IPS-20b (cell line): ENCODE results near the gene CCDC34.
A peak's percentile ranks its signal among the peaks of the same experiment; 100 is the strongest.

Source experiments
- H3K27ac ChIP-seq: one replicate; pipeline ENCODE4 v1.5.1; 2013; ENCODE audit warnings: low read length
- H3K27me3 ChIP-seq: 2 replicates; pipeline ENCODE4 v1.6.1; 2013; ENCODE audit warnings: mild to moderate bottlenecking, low read length, inconsistent platforms; ENCODE audit not compliant: insufficient read depth
- H3K36me3 ChIP-seq: 2 replicates; pipeline ENCODE4 v1.6.1; 2013; ENCODE audit warnings: low read depth, mild to moderate bottlenecking, inconsistent platforms, low read length, moderate library complexity; ENCODE audit not compliant: insufficient read depth
- H3K4me1 ChIP-seq: 2 replicates; pipeline ENCODE4 v1.6.1; 2013; ENCODE audit warnings: mild to moderate bottlenecking, control low read depth, inconsistent platforms, low read length, moderate library complexity; ENCODE audit not compliant: insufficient read depth
- H3K4me3 ChIP-seq: 2 replicates; pipeline ENCODE4 v1.5.1; 2013; ENCODE audit warnings: mild to moderate bottlenecking, low read length, inconsistent platforms
- H3K9ac ChIP-seq: 2 replicates; pipeline ENCODE4 v1.6.1; 2013; ENCODE audit warnings: low read depth, mild to moderate bottlenecking, inconsistent platforms, low read length, moderate library complexity
- H3K9me3 ChIP-seq: 2 replicates; pipeline ENCODE4 v1.6.1; 2013; ENCODE audit warnings: mild to moderate bottlenecking, low read depth, low read length, inconsistent platforms; ENCODE audit not compliant: insufficient read depth

The CCDC34 gene

DNA sequence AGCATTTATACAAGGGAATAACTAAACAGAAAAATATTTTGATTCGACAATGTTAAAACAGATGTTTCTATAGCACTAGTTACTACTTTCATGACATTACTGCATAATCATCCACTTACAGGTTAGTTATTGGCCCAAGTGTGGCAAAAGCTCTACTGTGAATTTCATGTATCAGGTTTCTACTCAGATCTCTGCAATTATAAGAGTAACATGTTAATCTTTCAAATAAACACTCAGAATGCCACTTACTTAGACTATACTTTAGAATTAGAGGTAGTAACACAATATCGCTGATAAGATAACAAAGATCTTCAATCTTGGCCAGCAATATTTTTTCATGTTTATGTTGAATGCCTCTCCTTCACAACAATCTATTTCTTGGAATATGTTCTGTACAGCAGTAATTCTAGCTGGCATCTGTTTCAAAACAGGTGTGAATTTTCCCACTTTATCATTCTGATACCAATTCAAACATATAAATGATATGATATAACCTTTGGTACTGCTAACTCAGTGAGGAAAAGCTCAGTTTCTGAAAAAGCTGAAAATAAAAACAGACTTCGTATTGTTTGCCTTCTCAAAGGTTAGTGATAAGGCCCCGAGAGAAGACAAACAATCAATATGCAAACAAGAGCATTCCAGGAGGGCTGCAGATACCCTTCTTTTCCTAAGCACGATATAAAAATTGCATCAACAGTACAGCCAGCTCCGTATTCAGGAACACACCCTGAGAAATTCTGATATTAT, 11.0 kb upstream of the CCDC34 start:
- H3K27ac ChIP-seq: no peak overlapping the region
- no peak overlapping the region for H3K9ac ChIP-seq
- H3K9me3 ChIP-seq: no peaks in the 10 kb centered on the region
- peaks cover 94% of the 10 kb centered on the region for H3K36me3 ChIP-seq
- no peaks in the 10 kb centered on the region for H3K27me3 ChIP-seq
- no peaks in the 10 kb centered on the region for H3K4me1 ChIP-seq
- H3K4me3 ChIP-seq: no peak overlapping the region

- Histone ChIP-seq H3K27ac (no peak overlapping the region), H3K4me1 (no peaks in the 10 kb centered on the region), H3K36me3 (peaks cover 94% of the 10 kb centered on the region), H3K4me3 (no peak overlapping the region), H3K27me3 (no peaks in the 10 kb centered on the region), H3K9ac (no peak overlapping the region), H3K9me3 (no peaks in the 10 kb centered on the region)
These were observed 10.4 kb upstream of the CCDC34 start for GRCh38 chr11:27373392-27373791.

DNA sequence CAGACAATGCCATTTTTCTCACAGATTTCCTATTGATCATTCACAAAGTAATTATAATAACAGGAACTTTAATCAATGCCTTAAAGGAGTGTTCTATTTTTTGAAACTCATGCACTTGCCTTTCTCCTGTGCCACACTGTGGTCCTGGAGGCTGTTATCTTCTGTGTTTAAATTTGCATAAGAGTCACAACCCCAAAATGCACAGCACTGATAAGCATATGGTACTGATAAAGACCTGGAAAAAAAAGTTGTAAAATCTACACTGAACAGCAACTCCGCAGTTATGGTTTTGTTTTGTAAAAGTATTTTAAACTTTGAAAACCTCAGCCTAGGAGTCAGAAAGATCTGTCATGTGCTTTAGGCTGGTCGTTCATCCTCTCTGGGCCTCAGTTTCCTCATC, 9.1 kb upstream of the CCDC34 start:
- Histone ChIP-seq H3K4me1 (no peaks in the 10 kb centered on the region), H3K27ac (no peak overlapping the region), H3K27me3 (no peaks in the 10 kb centered on the region), H3K4me3 (no peak overlapping the region), H3K9me3 (no peaks in the 10 kb centered on the region), H3K36me3 (peaks cover 95% of the 10 kb centered on the region), H3K9ac (no peak overlapping the region)

DNA sequence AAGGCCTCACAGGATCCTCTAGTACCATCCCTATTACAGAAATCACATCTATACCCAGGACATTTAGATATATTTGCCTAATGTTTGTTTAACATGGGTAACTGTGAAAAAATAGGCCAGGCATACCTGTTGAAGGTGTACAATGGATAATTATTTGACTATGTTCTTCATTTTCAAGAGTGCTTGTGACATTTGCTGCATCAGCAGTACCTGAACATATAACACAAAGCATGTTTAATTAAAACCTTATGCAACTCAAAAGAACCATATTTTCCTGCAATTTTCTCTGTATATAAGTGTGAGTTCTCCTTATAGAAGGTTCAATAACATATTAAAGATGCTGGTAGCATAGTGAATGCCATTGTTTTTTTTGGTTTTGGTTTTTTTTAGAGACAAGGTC, 8.5 kb upstream of the CCDC34 start:
- Histone ChIP-seq H3K4me1 (no peaks in the 10 kb centered on the region), H3K27ac (no peak overlapping the region), H3K27me3 (no peaks in the 10 kb centered on the region), H3K36me3 (peaks cover 93% of the 10 kb centered on the region), H3K9ac (no peak overlapping the region), H3K4me3 (no peak overlapping the region), H3K9me3 (no peaks in the 10 kb centered on the region)

DNA sequence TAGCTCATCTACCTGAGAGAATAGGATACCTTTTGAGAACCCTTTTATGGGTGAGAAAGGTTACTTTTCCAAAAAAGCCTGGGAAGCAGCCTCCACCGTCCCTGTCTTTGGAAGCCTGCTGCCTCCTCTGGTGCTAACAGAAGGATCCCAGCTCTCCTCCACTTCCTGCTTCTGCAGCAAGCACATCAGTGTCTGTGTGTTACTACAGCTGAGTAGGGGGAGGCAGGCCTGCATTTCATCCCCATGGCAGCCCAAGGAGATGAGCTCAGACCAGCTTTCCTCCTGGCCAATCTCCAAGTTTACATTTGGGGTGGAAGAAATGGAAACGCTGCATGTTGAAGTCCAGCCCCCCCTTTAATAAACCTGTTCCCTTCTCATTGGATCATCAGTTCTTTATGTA, 7.4 kb upstream of the CCDC34 start:
- H3K27me3 ChIP-seq: no peaks in the 10 kb centered on the region
- H3K4me1 ChIP-seq: no peaks in the 10 kb centered on the region
- no peak overlapping the region for H3K4me3 ChIP-seq
- peaks cover 85% of the 10 kb centered on the region for H3K36me3 ChIP-seq
- H3K9ac ChIP-seq: no peak overlapping the region
- no peak overlapping the region for H3K27ac ChIP-seq
- no peaks in the 10 kb centered on the region for H3K9me3 ChIP-seq

DNA sequence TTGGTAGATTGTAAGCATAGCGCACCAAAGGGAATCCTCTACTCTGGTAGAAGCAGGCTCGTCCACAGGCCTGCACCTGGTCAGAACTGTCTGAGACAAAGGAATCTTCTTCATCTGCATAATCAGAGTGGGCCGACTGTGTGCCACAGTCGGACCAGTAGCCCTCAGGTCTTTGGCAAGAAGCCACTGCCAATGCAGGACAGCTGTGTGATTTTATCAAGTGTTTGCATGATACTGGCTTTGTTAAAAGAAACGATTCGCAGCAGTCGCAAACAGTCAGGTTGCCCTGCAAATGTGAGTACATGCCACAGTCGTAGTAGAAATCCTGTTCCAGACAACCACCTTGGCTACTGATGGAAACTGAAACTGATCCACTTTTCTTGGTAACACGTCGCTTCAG, 4.9 kb upstream of the CCDC34 start:
- Histone ChIP-seq H3K36me3 (peaks cover 60% of the 10 kb centered on the region), H3K4me1 (no peaks in the 10 kb centered on the region), H3K4me3 (no peak overlapping the region), H3K9me3 (no peaks in the 10 kb centered on the region), H3K27ac (no peak overlapping the region), H3K27me3 (no peaks in the 10 kb centered on the region), H3K9ac (no peak overlapping the region)

DNA sequence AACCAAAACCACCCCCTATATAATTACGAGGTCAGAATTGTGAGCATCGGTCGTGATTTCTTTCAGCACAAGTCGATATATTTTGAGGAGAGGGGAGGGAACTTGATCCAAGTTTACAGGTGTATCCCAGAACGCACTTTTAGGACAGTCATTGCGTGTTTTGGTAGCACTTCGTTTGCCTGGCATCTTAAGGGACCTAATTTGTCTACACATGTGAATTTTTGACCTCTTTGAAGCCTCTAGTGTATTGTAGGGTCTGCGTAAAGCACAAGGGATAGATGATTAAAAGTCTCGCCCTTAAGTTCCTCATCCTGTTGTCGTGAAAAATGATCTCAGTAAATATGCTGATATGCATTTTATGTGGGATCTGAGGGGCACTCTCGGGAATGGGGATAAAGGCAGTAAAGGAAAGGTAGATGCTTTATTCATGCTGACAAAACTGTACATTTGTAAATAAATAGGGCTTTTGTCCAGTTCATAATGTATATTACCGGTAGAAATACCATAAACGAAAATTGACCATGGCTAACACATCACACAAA, 632 bp upstream of the CCDC34 start:
- Histone ChIP-seq H3K36me3 (peaks cover 18% of the 10 kb centered on the region), H3K9ac (peak overlapping the region; percentile 88; the same call in 1 of the 2 replicates), H3K4me1 (no peaks in the 10 kb centered on the region), H3K9me3 (no peaks in the 10 kb centered on the region), H3K27me3 (no peaks in the 10 kb centered on the region), H3K4me3 (peak overlapping the region; percentile 75), H3K27ac (peak overlapping the region; percentile 50)

DNA sequence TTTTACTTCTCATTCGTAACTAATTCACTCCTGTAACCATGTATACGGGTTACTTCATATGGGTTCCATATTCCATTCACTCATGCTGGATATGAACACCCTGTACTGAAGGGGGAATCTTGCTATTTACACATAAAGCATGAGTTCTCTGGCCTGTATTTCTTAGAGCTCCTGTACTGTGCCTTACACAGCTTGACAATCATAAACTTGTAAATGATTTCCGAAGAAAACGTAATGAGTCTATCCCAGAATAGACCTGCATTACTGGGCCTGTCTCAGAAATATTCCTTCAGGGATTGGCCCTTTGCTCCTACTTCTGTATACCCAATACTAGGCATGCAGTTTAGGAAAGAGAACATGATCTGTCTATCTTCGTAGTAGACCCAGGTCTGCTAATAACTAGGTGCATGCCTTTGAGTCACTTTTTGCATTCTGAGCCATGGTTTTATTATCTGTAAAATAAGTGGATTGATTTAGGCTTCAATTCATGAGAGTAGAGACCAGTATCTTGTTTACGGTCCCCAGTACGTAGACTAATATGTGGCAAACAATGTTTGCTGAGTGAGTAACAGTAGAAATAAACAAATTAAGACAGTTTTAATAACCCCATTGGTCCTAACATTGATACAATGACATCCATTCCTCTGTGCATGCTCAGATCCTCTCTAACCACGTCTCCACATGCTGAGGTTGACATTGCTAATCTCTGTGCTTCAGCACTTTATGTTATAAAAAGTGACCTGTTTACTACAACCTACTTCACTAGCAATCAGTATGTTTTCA, 1.2 kb downstream of the CCDC34 start:
- Histone ChIP-seq H3K36me3 (peaks cover 1% of the 10 kb centered on the region; the same call in 1 of the 2 replicates), H3K4me3 (peak overlapping the region; percentile 75), H3K4me1 (0 out of 2 replicates have a peak, but pooled peaks cover 3% of the 10 kb centered on the region), H3K27ac (no peak overlapping the region), H3K9ac (peak overlapping the region; percentile 88; the same call in 1 of the 2 replicates), H3K27me3 (no peaks in the 10 kb centered on the region), H3K9me3 (no peaks in the 10 kb centered on the region)

GRCh38 chr11:27358296-27358695, 4.7 kb downstream of the CCDC34 start:
- Histone ChIP-seq H3K27ac (no peak overlapping the region), H3K9ac (no peak overlapping the region), H3K4me1 (peaks cover 14% of the 10 kb centered on the region; the same call in 1 of the 2 replicates), H3K36me3 (no peaks in the 10 kb centered on the region), H3K4me3 (no peak overlapping the region), H3K9me3 (no peaks in the 10 kb centered on the region), H3K27me3 (no peaks in the 10 kb centered on the region)

DNA sequence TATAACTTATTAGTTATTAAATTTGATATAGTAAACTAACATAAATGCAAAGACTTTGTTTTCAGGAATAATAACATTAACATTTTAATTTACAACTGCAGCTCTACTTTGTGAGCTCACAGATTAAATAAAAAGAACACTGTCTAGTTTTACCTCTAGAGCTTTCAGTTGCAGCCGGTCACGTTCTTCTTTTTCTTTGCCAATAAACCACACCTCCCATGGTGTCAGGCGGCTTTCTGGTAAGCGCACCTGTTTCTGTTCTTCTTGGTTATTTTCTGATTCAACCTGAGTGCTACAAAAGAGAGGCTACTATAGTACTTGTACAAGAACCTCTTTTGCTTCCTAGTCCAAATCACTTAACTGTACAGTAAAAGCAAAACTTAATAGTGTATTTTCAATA, 5.8 kb downstream of the CCDC34 start:
- H3K27ac ChIP-seq: no peak overlapping the region
- H3K9me3 ChIP-seq: no peaks in the 10 kb centered on the region
- H3K4me1 ChIP-seq: peaks cover 19% of the 10 kb centered on the region; the same call in 1 of the 2 replicates
- H3K4me3 ChIP-seq: no peak overlapping the region
- no peaks in the 10 kb centered on the region for H3K27me3 ChIP-seq
- no peaks in the 10 kb centered on the region for H3K36me3 ChIP-seq
- no peak overlapping the region for H3K9ac ChIP-seq

DNA sequence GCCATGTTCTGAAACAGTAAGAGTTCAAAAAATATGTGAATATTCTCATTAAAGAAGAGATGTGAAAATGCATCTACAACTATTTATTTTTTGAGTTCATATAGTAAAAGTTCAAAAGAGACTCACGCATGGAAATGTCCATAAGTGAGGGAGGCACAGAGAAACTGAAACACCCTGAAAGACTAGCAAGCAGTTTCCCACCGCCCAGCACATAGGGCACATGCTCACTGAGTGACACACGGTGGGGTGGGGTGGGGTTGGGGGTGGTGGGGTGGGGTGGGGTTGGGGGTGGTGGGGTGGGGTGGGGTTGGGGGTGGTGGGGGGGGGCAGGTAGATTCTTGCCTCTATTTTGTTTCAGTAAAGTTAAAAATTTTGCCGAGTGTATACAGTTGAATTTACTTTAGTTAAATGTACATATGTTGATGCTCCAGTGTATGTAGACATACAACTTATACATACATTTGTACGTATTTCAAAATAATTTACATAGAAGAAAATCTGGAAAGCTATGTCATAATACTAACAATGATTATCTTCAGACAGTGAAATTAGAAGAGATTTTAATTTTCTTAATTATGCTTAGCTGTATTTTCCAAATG, 6.3 kb downstream of the CCDC34 start:
- no peak overlapping the region for H3K27ac ChIP-seq
- H3K27me3 ChIP-seq: no peaks in the 10 kb centered on the region
- no peak overlapping the region for H3K9ac ChIP-seq
- H3K9me3 ChIP-seq: no peaks in the 10 kb centered on the region
- H3K36me3 ChIP-seq: no peaks in the 10 kb centered on the region
- H3K4me3 ChIP-seq: no peak overlapping the region
- peaks cover 19% of the 10 kb centered on the region; the same call in 1 of the 2 replicates for H3K4me1 ChIP-seq
